Measurements from ENCODE around the gene MTRFR.
"Not testable (repeated sequence)": the region's sequence is repeated elsewhere in the genome, so short reads cannot be mapped to it uniquely, and the experiment has no call there.

Gene MTRFR

DNA sequence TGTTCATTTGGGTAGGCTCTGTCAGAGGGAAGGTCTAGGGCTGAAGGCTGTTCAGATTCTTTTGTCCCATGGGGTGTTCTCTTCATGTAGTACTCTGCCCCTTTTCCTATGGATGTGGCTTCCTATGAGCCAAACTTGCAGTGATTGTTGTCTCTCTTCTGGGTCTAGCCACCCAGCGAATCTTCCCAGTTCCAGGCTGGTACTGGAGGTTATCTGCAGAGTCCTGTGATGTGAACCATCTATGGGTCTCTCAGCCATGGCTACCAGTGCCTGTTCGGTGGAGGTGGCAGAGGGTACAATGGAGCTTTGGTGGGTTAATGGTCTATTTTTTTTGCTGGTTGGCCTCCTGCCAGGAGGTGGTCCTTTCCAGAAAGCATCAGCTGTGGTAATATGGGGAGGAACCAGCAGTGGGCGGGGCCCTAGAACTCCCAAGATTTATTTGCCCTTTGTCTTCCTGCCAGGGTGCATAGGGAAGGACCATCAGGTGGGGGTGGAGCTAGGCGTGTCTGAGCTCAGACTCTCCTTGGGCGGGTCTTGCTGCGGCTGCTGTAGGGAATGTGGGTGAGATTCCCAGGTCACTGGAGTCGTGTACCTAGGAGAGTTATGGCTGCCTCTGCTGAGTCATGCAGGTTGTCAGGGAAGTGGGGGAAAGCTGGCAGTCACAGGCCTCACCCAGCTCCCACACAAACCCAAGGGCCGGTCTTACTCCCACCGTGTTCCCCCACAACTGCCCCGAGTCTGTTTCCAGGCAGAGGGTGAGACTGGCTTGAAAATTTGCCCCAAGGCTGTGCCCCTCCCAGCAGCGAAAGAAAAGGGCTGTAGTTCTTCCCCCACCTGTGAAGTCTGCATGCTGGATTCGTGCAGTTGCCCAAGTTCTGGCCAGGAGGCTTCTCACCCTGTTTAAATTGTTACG, 17.5 kb downstream of the MTRFR start:
- no peak for DNase-seq

DNA sequence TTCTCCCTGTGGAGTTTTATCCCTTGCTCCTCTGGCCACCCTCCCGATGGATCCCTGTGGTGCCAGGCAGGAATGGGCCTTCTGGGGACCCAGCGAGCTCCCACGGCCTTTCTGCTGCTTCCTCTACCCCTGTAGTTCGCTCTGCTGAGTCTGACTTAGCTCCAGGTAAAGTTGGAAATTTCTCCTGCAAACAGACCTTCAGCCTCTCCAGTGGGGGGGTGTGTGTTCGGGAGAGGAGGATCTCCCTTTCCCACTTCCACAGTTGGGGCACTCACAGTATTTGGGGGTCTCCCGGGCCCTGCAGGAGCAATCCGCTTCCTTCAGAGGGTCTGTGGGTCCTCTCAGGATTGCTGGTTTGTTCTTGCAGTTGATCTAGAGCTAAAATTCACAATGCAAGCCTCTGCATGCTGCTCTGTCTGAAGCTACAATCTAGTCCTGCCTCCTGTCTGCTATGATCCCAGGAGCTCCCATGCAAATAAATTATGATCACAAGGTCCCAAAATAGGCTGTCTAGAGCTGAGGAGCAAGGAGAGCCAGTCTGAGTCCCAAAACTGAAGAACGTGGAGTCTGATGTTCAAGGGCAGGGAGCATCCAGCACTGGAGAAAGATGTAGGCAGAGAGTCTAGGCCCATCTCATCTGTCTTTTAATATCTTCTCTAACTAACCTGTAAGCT, 18.3 kb downstream of the MTRFR start:
- no peak for DNase-seq

DNA sequence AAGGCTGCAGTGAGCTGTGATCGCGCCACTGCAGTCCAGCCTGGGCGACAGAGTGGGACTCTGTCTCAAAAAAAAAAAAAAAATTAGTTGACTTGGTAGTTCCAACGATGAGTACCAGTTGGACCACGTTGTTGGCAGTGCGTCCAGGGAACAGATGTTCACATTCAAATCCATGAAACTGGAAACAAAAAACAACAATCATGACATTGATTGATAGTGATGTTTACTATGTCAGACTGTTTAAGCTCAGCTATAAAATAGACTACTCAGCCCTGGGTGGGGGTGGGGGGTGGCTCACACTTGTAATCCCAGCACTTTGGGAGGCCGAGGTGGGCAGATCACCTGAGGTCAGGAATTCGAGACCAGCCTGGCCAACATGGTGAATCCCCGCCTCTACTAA, 19.1 kb downstream of the MTRFR start:
- not testable (repeated sequence) for DNase-seq

DNA sequence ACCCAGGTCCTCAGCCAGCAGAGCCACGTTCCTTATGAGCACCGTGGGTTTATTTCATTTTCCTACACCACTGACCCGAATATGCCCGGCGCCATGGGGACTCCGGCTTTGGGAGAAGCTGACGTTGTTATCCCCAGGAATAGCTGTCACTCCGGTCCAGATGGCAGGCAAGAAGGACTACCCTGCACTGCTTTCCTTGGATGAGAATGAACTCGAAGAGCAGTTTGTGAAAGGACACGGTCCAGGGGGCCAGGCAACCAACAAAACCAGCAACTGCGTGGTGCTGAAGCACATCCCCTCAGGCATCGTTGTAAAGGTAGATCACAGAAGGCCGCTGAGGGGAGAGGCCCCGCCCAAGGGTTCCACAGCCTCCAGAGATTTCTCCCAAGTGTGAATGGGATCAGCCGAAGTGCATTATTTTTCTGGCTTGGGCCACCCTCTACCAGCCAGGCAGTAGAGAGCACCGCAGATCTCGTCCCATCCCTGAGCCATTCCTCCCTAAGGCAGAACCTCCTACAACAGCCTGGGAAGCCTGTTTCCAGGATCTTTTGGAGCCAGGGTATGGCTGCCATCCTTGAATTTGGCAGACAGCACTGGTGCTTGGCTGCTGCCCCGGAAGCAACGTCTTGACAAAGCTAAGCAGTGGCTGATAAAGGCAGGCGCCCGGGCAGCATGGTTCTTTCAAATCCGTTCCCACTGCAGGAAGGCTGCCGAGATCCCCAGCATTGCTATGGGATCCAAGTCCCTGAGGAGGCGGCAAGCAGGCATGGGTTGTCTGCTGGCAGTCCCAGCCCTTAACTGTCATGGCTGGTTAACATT, 20.6 kb downstream of the MTRFR start:
- DNase-seq: no peak

DNA sequence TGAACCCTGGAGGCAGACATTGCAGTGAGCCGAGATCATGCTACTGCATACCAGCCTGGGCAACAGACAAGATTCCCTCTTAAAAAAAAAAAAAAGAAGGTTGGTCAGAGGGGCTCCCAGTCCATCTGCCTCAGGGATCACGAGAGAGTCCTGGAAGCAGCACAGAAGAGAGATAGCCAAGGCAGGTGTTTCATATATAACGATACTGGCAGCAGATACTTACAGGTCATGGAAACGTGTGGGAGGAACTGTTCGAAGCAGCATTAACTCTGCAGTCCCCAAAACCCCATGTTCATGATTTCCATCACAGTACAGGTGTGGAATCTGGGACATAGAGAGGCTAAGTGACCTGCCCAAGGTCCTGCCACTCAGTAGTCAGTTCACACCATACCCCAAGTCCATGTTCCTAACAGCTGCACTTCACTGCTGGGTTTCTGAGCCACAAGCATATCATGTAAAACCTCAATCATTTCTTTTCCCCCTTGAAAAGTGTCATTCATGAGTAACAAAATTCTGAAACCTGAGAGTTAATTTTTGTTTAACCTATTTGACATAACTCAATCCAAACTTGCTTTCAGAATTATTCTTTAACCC, 21.7 kb downstream of the MTRFR start:
- no peak for DNase-seq

DNA sequence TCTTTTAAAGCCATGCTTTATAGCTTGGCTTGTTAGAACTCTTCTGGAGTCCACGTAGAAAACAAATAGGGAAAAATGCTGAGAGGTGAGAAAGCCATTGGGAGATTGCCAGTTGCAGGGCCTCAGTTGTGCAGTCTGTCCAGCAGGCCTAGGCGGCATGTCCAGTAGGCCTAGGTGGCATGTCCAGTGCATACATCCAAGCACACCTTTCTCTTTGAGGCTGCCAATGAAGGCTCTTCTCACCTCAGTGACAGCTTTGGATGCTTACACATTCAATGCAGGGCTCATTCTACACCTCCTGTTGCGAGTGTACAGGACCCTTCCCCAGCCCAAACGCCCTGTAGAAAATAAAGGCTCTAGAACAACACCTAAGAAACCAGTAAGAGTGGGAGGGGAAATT, 25.4 kb downstream of the MTRFR start:
- peak; percentile 13 for DNase-seq

DNA sequence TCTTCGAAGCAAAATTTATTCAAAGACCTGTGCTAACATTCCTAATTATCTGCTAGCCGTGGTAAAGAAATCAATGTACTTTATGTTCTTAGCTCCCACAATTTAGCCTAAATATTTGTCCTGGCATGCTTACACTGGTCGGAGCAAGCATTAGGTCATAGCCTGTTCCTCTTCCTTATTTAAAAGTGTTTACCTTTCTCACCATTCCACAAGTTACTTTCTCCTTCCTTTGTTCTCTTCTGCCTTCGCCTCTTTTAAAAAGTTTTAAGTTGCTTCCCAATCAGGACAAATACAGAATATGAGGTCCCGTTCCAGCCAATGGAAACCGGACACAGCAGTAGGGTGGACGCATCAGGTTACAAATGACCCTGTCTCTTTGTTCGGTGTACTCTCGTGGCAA, 26.8 kb downstream of the MTRFR start:
- DNase-seq: peak; percentile 14

DNA sequence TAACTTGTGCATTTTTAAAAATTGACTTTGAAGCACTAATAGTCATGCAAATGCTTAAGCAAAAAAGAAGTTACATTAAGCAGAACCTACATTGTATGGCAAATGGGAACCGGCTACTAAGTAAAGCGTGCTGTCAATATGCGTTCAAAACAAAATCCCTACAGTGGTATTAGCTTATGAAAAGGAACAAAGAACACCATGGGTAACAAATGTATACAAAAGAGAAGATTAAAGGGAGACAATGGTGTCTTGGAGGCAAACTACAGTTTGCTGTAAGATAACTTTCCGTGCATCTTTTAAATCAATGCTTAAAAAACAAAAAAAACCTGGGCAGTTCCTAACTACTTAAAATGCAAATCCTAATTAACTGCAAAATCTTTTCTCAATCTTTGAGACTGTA, 28.0 kb downstream of the MTRFR start:
- DNase-seq: no peak

DNA sequence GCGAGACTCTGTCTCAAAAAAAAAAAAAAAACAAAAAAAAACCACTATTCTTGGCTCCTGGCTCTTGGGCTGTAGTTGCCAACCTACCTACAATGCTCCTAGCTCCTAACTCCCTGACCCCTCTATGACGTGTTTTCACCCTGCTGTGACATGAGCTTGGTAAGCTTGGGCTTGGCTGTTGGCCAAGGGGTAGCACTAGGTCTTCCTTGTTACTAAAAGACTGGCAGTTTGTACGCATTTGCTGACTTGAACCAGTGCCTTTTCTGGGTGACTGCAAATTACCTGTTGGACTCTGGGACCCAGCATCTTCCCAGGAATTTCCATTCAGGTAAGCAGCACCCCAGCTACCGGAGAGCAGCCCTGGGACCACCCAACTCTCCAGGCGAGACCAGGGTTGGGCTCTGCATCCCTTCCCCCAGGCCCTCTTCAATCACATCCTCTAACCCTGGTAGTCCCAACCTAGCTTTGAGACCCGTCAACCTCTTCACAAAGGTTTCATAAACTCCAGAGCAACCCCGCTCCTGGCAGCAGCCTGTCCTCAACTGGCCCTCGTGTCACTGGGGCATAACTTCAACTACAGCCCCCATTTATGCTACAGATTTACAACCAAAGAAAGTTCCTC, 30.1 kb downstream of the MTRFR start:
- DNase-seq: peak; percentile 42

DNA sequence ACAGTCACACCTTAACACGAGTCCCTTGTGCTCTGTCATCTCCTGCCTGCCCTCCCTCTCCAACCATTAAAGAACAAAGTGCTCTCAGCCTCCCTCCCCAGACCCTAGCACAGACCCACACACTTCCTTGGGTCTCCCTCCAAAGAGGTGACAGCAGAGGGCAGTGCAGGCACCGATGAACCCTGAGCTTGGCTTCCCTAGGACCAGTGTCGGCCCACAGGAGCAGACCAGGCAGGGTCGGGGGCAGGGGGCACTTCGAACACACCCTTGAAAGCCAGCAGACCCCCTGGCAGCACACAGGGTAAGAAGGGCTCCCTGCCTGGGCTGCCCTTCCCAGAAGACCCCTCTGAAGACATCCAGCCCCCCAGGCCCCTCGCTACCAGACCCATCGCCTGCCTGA, 31.4 kb downstream of the MTRFR start:
- peak; percentile 61 for DNase-seq

DNA sequence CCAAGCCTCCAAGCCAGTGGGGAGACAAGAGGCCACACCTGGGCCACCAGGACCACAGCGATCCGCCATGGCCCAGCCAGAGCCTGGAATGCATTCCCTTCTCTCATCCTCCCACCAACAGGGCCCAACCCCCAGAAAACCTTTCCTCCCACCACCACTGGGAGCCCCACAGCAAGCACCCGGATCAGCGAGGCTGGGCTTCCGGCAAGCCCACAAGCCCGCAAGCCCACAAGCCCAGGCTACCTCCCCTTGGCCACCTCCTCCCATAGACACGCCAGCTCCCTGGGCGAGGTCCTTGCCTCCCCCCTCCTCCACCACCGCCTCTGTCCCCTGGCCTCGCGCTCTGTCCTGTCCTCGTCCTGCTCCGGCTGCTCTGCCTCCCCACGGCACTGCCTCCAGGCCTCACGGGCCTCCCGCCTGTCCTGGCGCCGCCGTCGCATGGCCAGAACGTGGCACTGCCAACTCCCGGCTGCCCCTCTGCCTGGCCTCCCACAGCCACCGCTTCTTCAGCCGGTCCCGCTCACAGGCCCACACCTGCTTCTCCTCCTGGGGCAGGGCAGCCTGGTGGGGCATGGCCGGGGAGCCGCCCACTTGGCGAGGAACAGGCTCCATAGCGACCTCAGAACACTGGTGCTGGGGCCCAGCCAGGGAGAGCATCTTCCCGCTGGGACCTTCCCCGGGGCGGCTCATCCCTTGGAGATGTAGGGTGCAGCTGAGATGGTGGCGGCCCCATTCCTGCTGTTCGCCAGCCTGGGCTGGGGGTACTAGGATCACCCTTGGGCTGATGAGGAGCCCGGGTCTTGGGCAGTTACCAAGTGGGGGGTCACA, 32.8 kb downstream of the MTRFR start:
- peak; percentile 58 for DNase-seq

DNA sequence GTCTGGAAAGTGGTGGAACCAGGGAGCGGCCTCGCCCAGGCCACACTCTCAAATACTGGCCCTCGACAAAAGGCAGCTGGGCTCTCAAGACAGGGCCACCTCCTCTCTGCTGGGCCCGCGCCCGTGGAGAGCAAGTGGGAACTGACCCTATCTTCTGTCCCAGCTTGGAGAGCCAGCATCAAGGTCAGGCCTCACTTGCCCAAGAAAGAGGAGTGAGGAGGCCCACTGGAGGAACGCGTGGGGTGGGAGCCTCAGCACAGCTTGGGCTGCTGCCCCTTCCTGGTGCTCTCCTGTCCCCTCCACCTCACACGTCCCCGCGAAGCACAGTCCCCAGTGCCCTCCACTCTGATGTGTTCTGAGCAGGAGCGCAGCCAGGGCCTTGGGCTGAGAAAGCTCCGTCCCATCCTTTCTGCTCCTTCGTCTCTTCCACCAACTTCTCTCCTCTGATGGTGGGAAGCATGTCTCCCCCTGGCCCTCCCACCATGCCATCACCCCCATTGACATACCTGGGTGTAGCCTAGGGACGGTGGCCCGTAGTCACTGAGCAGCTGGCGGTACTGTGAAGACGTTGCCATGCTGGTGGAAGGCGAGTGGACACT, 33.5 kb downstream of the MTRFR start:
- peak; percentile 61 for DNase-seq

DNA sequence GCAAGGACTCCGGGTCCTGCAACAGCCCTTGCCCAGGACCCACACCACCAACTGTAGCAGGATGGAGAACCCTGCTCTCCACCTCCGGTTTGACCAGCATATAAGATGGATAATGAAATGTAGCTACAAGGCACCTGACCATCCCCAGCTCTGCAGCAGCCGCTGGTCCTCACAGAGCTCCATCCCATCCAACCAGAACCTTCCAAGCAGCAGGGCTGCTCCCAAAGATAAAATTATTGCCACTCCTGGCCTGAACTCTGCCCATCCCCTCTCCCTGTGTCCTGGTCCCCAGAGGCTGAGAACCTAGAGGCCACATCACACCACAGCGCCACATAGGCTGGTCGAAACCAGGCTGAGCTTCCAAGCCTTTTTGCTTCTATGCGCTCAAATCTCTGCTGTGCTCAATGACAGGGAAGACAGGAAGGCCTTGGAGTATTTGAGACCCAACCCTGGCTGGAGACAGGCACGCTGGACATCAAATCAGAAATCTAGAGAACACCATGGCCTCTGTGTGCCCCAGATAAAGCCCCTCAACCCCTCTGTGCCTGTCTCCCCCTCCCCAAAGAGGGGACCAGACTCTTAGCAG, 34.2 kb downstream of the MTRFR start:
- peak; percentile 36 for DNase-seq

DNA sequence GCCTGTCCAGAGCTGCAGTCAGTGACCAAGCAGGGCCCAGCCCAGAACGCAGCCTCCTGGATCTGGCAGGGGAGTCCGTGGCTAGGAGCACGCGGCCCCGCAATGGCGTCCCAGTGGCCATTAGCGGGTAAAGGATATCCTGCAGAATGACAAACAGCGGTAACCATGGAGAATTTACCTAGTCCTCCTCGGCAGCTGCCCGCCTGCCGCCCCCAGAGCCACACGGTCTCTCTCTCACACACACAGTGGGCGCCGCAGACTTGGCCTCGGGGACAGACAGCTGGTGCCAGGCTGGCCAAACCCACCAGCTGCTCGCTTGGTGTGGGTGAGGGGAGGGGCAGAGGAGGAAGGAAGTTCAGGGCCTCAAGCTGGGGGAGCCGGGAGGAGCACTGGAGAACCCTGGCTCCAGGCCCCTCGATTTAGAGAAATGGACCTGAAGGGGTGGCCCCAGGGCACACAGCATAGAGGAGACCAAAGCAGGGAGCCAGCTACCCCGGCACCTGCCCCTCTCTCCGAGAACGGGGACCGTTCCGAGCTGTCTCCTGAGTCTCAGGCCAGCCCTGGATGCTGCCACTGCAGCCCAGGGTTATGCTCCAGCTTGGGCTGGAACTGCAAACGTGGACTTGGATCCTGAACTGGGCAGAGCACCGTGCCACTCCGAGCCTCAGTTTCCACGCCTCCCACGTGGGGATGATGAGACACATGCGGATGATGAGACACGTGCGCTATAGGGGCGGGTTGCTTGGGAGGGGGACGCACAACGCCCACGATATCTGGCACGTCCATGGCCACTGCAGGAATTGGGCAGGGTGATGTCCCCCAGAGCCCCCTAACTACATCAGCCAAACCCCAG, 35.0 kb downstream of the MTRFR start:
- DNase-seq: peak; percentile 61

DNA sequence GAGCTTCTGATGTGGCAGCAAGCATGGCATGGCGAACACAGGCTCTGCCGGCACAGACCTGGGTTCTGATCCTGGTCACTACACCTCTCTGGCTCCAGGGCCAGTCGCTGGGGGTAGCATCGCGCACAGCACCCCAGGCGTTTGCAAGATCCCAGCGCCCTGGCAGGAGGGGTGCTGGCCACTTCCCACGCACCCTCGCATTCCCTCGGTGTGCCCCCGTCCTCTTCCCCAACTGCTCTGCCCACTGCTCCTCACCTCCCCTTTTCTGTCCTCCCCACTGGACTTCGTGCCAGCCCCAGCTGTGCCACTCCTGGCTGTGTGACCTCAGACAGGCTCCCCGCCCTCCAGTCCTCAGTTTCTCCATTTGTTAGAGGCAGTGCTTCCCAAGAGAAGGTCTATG, 35.6 kb downstream of the MTRFR start:
- no peak for DNase-seq

DNA sequence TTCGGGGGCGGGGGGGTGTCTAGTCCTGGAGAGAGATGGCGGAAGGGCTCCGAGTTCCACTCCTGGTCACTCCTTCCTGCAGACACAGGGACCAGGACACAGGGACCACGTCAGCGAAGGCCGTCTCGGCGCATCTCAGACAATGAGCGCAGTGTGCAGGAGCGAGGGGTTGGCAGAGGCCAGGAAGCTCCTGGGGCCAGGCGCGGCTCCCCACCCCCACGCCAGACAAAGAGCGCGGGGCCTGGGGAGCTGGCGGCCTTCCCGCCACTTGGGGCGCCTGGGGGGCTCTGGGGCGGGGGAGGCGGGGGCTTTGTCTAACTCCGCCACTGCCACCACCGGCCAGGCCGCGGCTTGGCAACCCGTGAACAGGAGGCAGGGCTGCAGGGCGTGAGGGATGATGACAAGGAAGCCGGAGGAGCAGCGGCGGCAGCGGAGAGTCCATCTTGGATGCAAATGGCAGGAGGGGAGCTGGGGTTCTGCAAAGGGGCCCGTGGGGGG, 36.2 kb downstream of the MTRFR start:
- DNase-seq: peak; percentile 67

DNA sequence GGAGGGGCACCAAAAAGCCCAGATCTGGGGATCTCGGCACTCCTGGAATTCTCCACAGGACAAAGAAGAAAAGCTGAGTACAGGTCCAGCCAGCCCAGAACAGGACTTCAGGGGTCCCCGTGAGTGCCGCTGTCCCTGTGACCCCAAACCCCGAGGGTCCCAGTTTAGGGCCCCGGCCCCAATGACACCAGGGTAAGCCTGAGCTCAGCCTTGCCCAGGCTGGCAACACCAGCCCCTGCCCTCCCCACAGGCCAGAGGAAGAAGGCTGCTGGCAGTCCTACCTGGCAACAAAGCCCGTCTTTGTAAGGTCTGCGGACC, 36.6 kb downstream of the MTRFR start:
- DNase-seq: peak; percentile 61

DNA sequence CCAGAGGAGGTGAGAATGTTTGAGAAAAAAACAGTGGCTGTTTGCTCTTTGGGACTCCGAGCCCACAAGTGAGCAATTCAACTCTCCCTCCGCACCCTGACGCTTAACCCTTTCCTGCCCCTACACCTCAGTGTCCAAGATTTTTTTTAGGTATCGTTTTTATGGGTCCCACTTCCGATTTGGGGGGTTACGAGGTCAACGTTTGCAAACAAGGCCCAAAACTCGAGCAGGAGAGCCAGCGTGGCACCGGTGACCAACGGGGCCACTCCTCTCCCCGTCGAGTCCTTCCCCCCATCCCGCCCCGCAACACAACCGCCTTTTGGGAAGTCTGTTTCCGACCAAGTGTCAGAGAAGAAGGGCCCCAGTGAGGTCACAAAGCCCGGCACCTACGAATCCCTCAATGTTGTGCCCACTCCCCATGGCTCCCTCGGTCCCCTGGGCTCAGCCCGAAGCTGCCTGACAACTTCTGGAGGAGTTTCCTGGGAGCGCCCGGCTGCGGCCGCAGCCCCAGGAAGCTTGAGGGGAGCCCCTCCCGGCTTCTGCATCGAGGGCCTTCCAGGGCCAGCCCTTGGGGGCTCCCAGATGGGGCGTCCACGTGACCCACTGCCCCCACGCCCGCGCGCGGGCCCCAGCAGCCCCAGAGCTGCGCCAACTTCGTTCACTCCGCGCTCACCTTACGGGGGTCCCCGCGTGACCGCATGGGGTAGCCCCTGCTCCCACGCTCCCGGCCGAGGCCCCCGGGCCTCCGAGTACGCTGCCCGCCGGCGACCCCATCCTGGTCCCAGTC, 37.2 kb downstream of the MTRFR start:
- peak; percentile 64 for DNase-seq
